Mesodermal cell (in vitro differentiated cells): Measurements from ENCODE around the gene ERCC8.

Experiments used
- H3K27ac ChIP-seq: 2 replicates; pipeline ENCODE4 v1.7.0; 2013; ENCODE audit warnings: mild to moderate bottlenecking, low read depth, low read length, moderate library complexity; ENCODE audit not compliant: severe bottlenecking
- H3K36me3 ChIP-seq: 2 replicates; pipeline ENCODE4 v1.7.1; 2013; ENCODE audit warnings: mild to moderate bottlenecking, low read length, moderate library complexity; ENCODE audit not compliant: control insufficient read depth, insufficient read depth
- H3K4me1 ChIP-seq: one replicate; pipeline ENCODE4 v1.7.1; 2013; ENCODE audit warnings: mild to moderate bottlenecking, low read length; ENCODE audit not compliant: insufficient read depth, control insufficient read depth, poor library complexity, severe bottlenecking
- H3K4me3 ChIP-seq: 2 replicates; pipeline ENCODE4 v1.7.0; 2013; ENCODE audit warnings: low read length, control low read depth, mild to moderate bottlenecking; ENCODE audit not compliant: insufficient read depth, poor library complexity, severe bottlenecking; ENCODE audit errors: extremely low read depth
- H3K9me3 ChIP-seq: 2 replicates; pipeline ENCODE4 v1.7.1; 2013; ENCODE audit warnings: mild to moderate bottlenecking, low read length, moderate library complexity; ENCODE audit not compliant: control insufficient read depth
- WGBS, 2 experiments: methylation state at CpG; one replicate each; pipeline ENCODE4 v1.1.5; 2013; ENCODE audit warnings: missing lambda C conversion rate in 2 of 2; ENCODE audit not compliant: insufficient coverage in 2 of 2; 5-methylcytosine and 5-hydroxymethylcytosine counted together

ERCC8 gene

DNA sequence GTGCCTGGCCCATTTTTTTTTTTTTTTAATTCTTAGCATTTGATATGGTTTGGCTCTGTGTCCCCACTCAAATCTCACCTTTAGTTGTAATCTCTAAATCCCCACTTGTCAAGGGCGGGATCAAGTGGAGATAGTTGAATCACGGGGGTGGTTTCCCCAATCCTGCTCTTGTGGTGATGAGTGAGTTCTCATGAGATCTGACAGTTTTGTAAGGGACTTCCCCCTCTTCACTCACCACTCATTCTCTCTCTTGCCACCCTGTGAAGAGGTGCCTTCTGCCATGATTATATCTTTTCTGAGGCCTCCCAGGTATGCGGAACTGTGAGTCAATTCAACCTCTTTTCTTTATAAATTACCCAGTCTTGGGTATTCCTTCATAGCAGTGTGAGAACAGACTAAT is 27.4 kb upstream of the ERCC8 start:
- H3K4me1 ChIP-seq = no peaks in the 10 kb centered on the region
- H3K4me3 ChIP-seq = no peak overlapping the region
- no peaks in the 10 kb centered on the region for H3K36me3 ChIP-seq
- H3K9me3 ChIP-seq = no peaks in the 10 kb centered on the region
- whole genome bisulfite sequencing, 2 experiments = 80 to 88% methylated on average over 1 of the region's 3 CpGs
- H3K27ac ChIP-seq = no peak overlapping the region

DNA sequence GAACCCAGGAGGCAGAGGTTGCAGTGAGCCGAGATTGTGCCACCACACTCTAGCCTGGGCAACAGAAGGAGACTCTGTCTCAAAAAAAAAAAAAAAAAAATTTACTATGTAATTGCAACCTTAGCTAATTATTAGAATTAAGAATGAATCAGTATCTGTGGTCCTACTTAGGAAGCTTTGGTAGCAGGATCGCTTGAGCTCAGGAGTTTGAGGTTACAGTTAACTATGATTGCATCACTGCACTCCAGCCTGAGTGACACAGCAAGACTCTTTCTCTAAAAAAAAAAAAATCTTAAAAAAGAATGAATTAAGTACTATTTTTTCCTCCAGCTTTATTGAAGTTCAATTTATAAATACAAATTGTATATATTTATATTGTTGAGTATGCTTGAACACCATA is 16.8 kb upstream of the ERCC8 start:
- H3K4me3 ChIP-seq = no peak overlapping the region
- no peaks in the 10 kb centered on the region for H3K9me3 ChIP-seq
- no CpG with 5 or more reads among the region's 2 CpGs for WGBS, 2 experiments
- no peaks in the 10 kb centered on the region for H3K4me1 ChIP-seq
- no peaks in the 10 kb centered on the region for H3K36me3 ChIP-seq
- no peak overlapping the region for H3K27ac ChIP-seq

DNA sequence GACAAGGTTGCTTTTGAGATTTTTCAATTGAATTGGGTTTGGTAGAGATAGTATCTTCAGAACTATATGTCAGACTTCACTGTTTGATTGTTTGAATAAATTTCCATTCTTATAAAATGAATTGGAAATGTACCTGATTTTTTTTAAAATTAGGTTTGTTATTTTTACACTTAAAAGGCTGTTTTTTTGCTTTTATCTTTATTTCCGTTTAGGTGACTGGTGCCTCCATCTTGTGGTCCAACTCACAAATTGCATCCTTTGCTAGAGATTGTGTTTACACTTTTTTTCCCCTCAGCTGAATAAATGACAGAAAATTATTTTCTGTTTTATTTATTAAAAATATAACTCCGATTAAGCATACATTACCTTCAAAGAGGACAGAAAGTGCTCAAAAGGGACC is 15.7 kb upstream of the ERCC8 start:
- Histone ChIP-seq H3K4me3 (no peak overlapping the region), H3K4me1 (no peaks in the 10 kb centered on the region), H3K36me3 (no peaks in the 10 kb centered on the region), H3K27ac (no peak overlapping the region), H3K9me3 (no peaks in the 10 kb centered on the region)
- no CpG with 5 or more reads among the region's 2 CpGs for WGBS, 2 experiments

DNA sequence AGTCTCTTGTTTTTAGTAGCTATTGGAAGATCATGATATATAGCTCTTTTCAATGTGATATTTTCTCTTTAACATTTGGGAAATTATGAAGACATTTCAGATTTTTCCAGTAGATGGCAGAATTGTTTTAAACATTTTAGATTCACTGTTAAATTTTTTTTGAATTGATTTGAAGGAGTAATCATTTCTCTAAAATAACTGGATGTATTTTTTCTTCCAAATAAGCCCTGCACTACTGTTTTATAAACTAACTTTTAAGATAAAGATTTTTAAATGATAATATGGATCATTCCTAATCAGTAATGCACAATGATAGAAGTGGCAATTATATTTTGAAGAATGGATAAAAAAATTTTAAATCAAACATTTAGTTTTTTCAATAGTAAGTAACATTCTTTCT is 14.3 kb upstream of the ERCC8 start:
- Histone ChIP-seq H3K9me3 (peaks cover 5% of the 10 kb centered on the region), H3K36me3 (no peaks in the 10 kb centered on the region), H3K4me3 (no peak overlapping the region), H3K27ac (no peak overlapping the region), H3K4me1 (no peaks in the 10 kb centered on the region)

DNA sequence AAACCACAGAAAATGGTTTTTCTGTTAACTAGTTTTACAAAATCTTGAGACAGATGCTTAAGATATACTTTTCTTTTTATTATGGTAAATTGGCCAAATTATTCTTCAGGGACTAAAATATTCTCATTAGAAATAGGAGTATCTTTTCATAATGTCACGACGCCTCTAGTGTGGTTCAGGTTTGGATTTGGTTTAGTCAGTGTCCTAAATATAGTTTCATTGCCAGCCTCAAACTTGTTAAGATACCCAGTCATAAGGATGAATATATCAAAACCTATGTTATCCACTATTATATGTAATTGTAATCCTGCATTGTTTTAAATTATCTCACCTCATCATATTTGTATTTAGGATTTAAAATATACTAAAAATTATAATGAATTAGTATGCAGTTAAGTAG is 13.8 kb upstream of the ERCC8 start:
- Histone ChIP-seq H3K36me3 (no peaks in the 10 kb centered on the region), H3K27ac (no peak overlapping the region), H3K4me1 (no peaks in the 10 kb centered on the region), H3K4me3 (no peak overlapping the region), H3K9me3 (peaks cover 5% of the 10 kb centered on the region)
- WGBS, 2 experiments = no CpG with 5 or more reads among the region's 2 CpGs

DNA sequence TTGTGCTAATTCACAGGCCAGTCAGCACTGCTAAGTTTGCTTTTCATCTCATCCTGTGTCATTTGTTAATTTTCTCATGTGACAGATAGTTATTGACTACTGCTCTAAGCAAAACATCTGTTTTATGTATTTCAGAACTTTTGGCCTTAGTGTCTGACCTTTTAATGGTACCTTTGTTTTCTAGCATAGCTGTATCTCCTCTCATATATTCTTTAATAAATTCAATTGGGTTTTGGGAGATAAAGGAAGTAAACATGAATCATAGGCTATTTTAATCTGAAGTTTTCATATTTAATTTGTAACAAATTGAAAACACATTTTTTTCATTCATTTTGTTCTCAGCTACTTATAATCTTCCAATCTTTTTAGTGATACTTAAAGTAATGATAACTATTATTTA is 13.2 kb upstream of the ERCC8 start:
- Histone ChIP-seq H3K4me3 (no peak overlapping the region), H3K27ac (no peak overlapping the region), H3K36me3 (no peaks in the 10 kb centered on the region), H3K4me1 (no peaks in the 10 kb centered on the region), H3K9me3 (peaks cover 5% of the 10 kb centered on the region)

DNA sequence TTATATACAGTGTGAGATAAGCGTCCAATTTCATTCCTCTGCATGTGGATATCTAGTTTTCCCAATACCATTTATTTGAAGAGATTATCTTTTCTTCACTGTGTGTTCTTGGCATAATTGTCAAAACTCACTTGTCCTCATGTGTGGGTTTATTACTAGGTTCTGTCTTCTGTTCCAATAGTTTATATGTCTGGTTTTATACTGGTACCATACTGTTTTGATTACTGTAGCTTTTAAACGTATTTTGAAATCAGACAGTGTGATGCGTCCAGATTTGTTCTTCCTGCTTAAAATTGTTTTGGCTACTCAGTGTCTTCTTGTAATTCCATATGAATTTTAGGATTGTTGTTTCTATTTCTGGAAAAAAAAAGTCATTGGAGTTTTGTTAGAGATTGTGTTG is 10.4 kb upstream of the ERCC8 start:
- Histone ChIP-seq H3K27ac (no peak overlapping the region), H3K4me1 (no peaks in the 10 kb centered on the region), H3K9me3 (peaks cover 5% of the 10 kb centered on the region), H3K36me3 (no peaks in the 10 kb centered on the region), H3K4me3 (no peak overlapping the region)
- WGBS, 2 experiments = 86 to 100% methylated on average over 2 to 3 of the region's 3 CpGs

DNA sequence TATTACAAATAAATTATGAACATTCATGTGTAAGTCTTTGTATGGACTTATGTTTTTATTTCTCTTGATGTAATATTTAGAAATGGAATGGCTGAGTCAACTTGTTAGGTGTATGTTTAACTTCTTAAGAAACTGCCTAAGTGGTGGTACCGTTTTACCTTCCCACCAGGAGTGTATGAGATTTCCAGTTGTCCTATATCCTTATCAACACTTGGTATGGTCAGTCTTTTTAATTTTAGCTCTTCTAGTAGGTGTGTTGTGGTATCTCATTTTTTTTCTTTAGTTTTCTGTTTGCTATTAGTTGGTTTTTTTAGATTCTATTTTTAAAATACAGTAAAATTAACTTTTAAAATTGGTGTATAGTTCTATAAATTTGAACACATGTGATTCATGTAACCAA is 3.9 kb upstream of the ERCC8 start:
- Histone ChIP-seq H3K9me3 (no peaks in the 10 kb centered on the region), H3K27ac (no peak overlapping the region), H3K4me3 (no peak overlapping the region), H3K36me3 (no peaks in the 10 kb centered on the region), H3K4me1 (peaks cover 4% of the 10 kb centered on the region)
- no CpG with 5 or more reads among the region's 1 CpG for WGBS, 2 experiments

DNA sequence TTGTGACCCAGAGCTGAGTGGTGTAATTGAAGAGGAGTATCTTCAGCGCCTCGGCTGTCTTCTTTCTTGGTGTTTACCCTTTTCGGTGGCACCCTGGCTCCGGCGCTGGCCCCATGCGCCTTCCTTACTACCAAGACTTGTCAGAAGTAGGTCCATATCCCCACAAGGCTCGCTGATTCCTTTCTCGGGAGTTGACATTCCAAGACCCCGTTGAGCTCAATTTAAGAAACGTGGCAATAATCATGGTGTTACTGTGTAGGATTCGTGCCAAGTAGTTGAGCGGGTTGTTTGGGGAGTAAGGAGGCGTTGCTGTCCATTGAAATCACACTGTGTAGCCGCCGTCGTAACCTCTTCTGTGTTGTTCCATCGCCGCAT is 930 bp upstream of the ERCC8 start:
- Histone ChIP-seq H3K27ac (no peak overlapping the region), H3K36me3 (no peaks in the 10 kb centered on the region), H3K4me1 (peaks cover 7% of the 10 kb centered on the region), H3K4me3 (peak overlapping the region; percentile 68), H3K9me3 (no peaks in the 10 kb centered on the region)
- 16 to 18% methylated on average over 12 to 16 of the region's 18 CpGs for WGBS, 2 experiments

DNA sequence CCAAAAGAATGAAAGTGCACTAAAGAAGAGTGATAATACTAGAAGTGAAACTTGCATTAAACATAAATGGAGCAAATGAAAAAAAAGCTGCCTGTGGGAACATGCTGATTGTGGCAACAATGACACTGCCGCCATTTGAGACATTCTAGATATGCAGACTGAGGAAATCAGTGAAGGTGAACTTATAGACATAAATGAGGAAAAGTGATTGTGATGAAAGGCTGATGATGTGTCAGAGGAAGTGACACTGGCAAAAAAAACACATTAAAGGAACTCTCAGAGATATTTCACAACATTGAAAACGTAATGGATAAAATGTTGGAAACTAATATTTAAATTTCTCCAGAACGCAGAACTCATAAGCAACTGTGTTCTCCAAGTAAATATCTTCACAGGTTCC is 1.2 kb downstream of the ERCC8 start:
- Histone ChIP-seq H3K27ac (no peak overlapping the region), H3K9me3 (no peaks in the 10 kb centered on the region), H3K4me3 (peak overlapping the region; percentile 68), H3K36me3 (no peaks in the 10 kb centered on the region), H3K4me1 (peaks cover 7% of the 10 kb centered on the region)
- 92 to 100% methylated on average over 2 of the region's 3 CpGs for WGBS, 2 experiments

DNA sequence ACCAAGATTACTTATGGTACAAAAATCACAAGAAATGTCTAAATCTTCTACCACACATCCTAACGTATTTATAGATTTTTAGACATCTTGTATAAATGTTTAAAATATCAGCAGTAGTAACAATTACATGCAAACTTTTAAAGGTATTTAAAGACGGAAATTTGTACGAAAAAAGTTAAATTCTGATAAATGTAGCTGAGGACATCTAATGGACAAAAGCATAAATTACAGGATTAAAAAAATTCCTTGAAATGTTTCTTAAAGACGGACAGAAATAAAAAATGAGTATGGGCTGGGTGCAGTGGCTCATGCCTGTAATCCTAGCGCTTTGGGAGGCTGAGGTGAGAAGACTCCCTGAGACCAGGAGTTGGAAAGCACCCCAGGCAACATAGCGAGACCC is 15.8 kb downstream of the ERCC8 start:
- H3K36me3 ChIP-seq = peaks cover 9% of the 10 kb centered on the region
- H3K4me1 ChIP-seq = no peaks in the 10 kb centered on the region
- H3K4me3 ChIP-seq = no peak overlapping the region
- no peaks in the 10 kb centered on the region for H3K9me3 ChIP-seq
- no peak overlapping the region for H3K27ac ChIP-seq
- 86% methylated on average over 1 of the region's 6 CpGs; no CpG with 5 or more reads in 1 of the 2 experiments for WGBS, 2 experiments

DNA sequence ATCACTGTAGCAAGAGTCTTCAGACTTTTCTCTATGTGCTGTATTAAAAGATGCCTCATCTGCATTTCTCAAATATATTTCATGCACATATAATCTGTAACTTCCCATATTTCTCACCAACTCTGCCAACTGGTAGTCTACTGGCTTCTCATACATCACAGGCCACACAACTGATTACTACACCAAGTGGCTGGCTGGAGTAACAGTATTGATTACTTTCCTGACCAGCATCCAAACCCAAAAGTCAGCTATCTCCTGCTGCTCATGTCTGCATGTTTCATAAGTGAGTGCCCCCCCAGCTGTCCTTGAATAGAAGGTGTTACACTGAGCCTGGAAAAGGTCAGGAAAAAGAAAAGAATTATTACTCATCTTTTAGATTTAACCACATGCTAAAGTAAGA is 17.4 kb downstream of the ERCC8 start:
- peaks cover 9% of the 10 kb centered on the region for H3K36me3 ChIP-seq
- no peaks in the 10 kb centered on the region for H3K9me3 ChIP-seq
- H3K27ac ChIP-seq = no peak overlapping the region
- no peaks in the 10 kb centered on the region for H3K4me1 ChIP-seq
- no peak overlapping the region for H3K4me3 ChIP-seq
